KMS-11 (cell line): Measurements from ENCODE around the gene CTF1.
"Not testable (repeated sequence)": the region's sequence is repeated elsewhere in the genome, so short reads cannot be mapped to it uniquely, and the experiment has no call there.

Experiments used
- H2AFZ ChIP-seq: fragments of 200-600 bp; sonication (generic); 2 replicates; pipeline ENCODE4 v1.6.1; 2016; ENCODE audit warnings: antibody characterized with exemption, mixed run types, low read depth
- H3K27ac ChIP-seq: fragments of 200-600 bp; sonication (generic); 2 replicates; pipeline ENCODE4 v1.6.1; 2016; ENCODE audit warnings: mild to moderate bottlenecking, mixed run types
- H3K27me3 ChIP-seq: fragments of 200-600 bp; sonication (generic); 2 replicates; pipeline ENCODE4 v1.6.1; 2017; ENCODE audit warnings: mild to moderate bottlenecking, low read depth, mixed run types, moderate library complexity; ENCODE audit not compliant: insufficient read depth
- H3K36me3 ChIP-seq: fragments of 200-600 bp; sonication (generic); 2 replicates; pipeline ENCODE4 v1.6.1; 2017; ENCODE audit warnings: mild to moderate bottlenecking, mixed run types; ENCODE audit not compliant: insufficient read depth
- H3K4me1 ChIP-seq: fragments of 200-600 bp; sonication (generic); 2 replicates; pipeline ENCODE4 v1.6.1; 2016; ENCODE audit warnings: mild to moderate bottlenecking, low read depth, mixed run types; ENCODE audit not compliant: poor library complexity, severe bottlenecking
- H3K4me2 ChIP-seq: fragments of 200-600 bp; sonication (generic); 2 replicates; pipeline ENCODE4 v1.7.0; 2016; ENCODE audit warnings: mild to moderate bottlenecking, mixed run types
- H3K4me3 ChIP-seq: fragments of 200-600 bp; sonication (generic); IDR thresholded peaks from 2 replicates; pipeline ENCODE4 v1.6.1; 2017; ENCODE audit warnings: low read depth, low read length, mixed read lengths; ENCODE audit not compliant: insufficient read depth
- H3K79me2 ChIP-seq: fragments of 200-600 bp; sonication (generic); 2 replicates; pipeline ENCODE4 v1.6.1; 2016; ENCODE audit warnings: low read depth, mixed run types; ENCODE audit not compliant: insufficient read depth
- H3K9ac ChIP-seq: fragments of 200-600 bp; sonication (generic); 2 replicates; pipeline ENCODE4 v1.6.1; 2016; ENCODE audit warnings: mild to moderate bottlenecking, mixed run types
- H4K20me1 ChIP-seq: fragments of 200-600 bp; sonication (generic); 2 replicates; pipeline ENCODE4 v1.6.1; 2016; ENCODE audit warnings: mild to moderate bottlenecking, mixed run types; ENCODE audit not compliant: insufficient read depth
- CTCF ChIP-seq: fragments of 200-600 bp; sonication (generic); conservative IDR thresholded peaks from 2 replicates; pipeline ENCODE4 v1.6.1; 2017; ENCODE audit warnings: low read depth, mild to moderate bottlenecking, antibody characterized with exemption, low read length, moderate library complexity, mixed read lengths

The CTF1 gene

DNA sequence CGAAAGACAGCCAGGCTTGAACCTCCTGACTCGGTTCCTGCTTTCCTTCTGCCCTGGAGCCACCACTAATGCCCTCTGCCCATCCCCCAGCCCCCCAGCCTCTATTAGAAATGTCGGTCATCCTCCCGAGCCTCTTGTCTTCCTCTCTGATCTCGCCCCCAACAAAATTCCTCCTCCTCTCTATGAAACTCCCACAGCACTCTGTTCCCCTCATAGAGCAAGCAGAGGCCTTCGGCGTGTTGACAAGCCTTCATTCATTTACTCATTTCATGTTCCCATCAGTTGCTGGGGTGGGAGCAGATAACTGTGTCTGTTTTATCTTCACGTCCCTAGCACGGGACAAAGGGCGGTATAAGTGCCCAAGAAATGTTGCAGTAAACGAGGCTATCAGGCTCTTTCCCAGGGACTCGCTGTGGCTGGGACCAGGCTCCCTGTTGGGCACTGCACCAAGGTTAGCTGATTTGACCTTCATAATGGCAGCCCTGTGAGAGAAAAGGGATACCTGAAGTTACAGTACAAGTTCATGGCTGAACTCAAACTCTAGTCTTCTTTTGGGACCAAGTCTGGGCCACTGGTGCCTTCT lies 34.7 kb downstream of the CTF1 start:
- TF ChIP-seq CTCF: no peak
- Histone ChIP-seq H3K4me2 (no peak overlapping the region), H2AFZ (no peak overlapping the region), H3K36me3 (no peaks in the 10 kb centered on the region; the same call in 1 of the 2 replicates), H4K20me1 (no peaks in the 10 kb centered on the region), H3K4me1 (no peaks in the 10 kb centered on the region), H3K4me3 (no peak overlapping the region), H3K79me2 (no peaks in the 10 kb centered on the region), H3K9ac (no peak overlapping the region), H3K27ac (no peak overlapping the region), H3K27me3 (no peaks in the 10 kb centered on the region)

- Histone ChIP-seq H4K20me1 (no peaks in the 10 kb centered on the region), H3K27me3 (no peaks in the 10 kb centered on the region), H3K4me2 (no peak overlapping the region), H3K9ac (no peak overlapping the region), H3K4me1 (no peaks in the 10 kb centered on the region), H3K4me3 (no peak overlapping the region), H2AFZ (no peak overlapping the region), H3K36me3 (no peaks in the 10 kb centered on the region; the same call in 1 of the 2 replicates), H3K79me2 (no peaks in the 10 kb centered on the region), H3K27ac (no peak overlapping the region)
- peak; percentile 79 for TF ChIP-seq CTCF
Observed at GRCh38 chr16:30934827-30935557, 38.6 kb downstream of the CTF1 start.

DNA sequence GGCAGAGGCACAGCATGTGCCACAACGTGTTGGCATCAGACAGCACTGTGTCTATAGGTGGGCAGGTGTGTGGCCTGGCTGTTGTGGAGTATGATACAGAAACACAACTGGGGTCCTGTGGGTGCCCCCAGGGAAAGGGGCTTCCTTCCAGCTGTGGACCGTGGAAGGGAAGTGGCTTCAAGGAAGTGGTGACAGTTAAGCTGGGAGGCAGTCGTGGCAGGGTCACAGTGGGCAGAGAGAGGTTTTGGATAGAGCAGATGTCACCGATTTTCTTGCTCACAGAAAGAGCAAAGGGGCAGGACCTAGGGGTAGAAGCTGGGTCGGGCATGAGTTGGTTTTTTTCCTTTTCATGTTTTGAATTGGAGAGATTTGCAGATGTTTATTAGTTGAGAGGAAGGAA lies 41.3 kb downstream of the CTF1 start:
- TF ChIP-seq CTCF: no peak
- H3K27me3 ChIP-seq: no peaks in the 10 kb centered on the region
- no peak overlapping the region for H3K4me2 ChIP-seq
- H3K4me3 ChIP-seq: no peak overlapping the region
- no peak overlapping the region for H3K27ac ChIP-seq
- H3K36me3 ChIP-seq: no peaks in the 10 kb centered on the region; the same call in 1 of the 2 replicates
- H3K9ac ChIP-seq: no peak overlapping the region
- H2AFZ ChIP-seq: no peak overlapping the region
- H3K4me1 ChIP-seq: peaks cover 19% of the 10 kb centered on the region
- H4K20me1 ChIP-seq: no peaks in the 10 kb centered on the region
- H3K79me2 ChIP-seq: no peaks in the 10 kb centered on the region

- not testable (repeated sequence) for H3K27ac ChIP-seq
Observed at GRCh38 chr16:30939571-30939970, 43.2 kb downstream of the CTF1 start.

More at GRCh38 chr16:30939571-30939970, 43.2 kb downstream of the CTF1 start:
- not testable (repeated sequence) for H3K27me3 ChIP-seq, H3K9ac ChIP-seq, H3K36me3 ChIP-seq, H3K4me3 ChIP-seq, H2AFZ ChIP-seq, H4K20me1 ChIP-seq, H3K4me2 ChIP-seq, H3K79me2 ChIP-seq
- H3K4me1 ChIP-seq: peaks cover 24% of the 10 kb centered on the region
